Natural killer cell (primary cell): ENCODE results near the gene CCDC190. TPM values are rescaled to one million over a fixed set of nuclear protein-coding genes. Genes with fewer than 3 reads are reported as not detected.

Experiments used
- ATAC-seq, 3 donors: fragments of 150-1000 bp in 2 of 3; fragments of 200-7000 bp in 1 of 3; cut with Tn5 transposase; 1 replicate in 1 of 3; 2 replicates in 2 of 3; pipeline ENCODE4 v1.10.0; 2021; ENCODE audit warnings: mild to moderate bottlenecking in 2 of 3, moderate library complexity in 2 of 3
- DNase-seq, 2 donors: peaks; one replicate each; pipeline versions ENCODE4 v3.0.0 to v3.0.0-alpha.2; 2013 to 2021; ENCODE audit warnings: mixed read lengths in 1 of 2
- H3K27ac ChIP-seq: one replicate; pipeline ENCODE4 v1.5.1; 2013; ENCODE audit warnings: mild to moderate bottlenecking, low read length
- H3K27me3 ChIP-seq: one replicate; pipeline ENCODE4 v1.6.1; 2013; ENCODE audit warnings: low read length; ENCODE audit not compliant: control insufficient read depth, insufficient read depth
- H3K36me3 ChIP-seq: one replicate; pipeline ENCODE4 v1.6.1; 2013; ENCODE audit warnings: low read length; ENCODE audit not compliant: control insufficient read depth, insufficient read depth
- H3K4me1 ChIP-seq: one replicate; pipeline ENCODE4 v1.6.1; 2013; ENCODE audit warnings: low read length; ENCODE audit not compliant: control insufficient read depth, insufficient read depth
- H3K4me3 ChIP-seq: one replicate; pipeline ENCODE4 v1.5.1; 2013; ENCODE audit warnings: low read length
- H3K9me3 ChIP-seq: one replicate; pipeline ENCODE4 v1.6.1; 2013; ENCODE audit warnings: low read length; ENCODE audit not compliant: control insufficient read depth, insufficient read depth
- H3K27ac Mint-ChIP-seq, 2 donors: one replicate each; pipeline ENCODE4 v1.8.0; 2022; ENCODE audit warnings: mild to moderate bottlenecking in 2 of 2, mixed read lengths in 2 of 2, moderate library complexity in 1 of 2
- H3K27me3 Mint-ChIP-seq, 2 donors: one replicate each; pipeline ENCODE4 v1.8.0; 2022; ENCODE audit warnings: low read depth in 2 of 2, mixed read lengths in 2 of 2
- H3K36me3 Mint-ChIP-seq: one replicate; pipeline ENCODE4 v1.8.0; 2022; ENCODE audit warnings: mixed read lengths
- H3K4me1 Mint-ChIP-seq, 2 donors: one replicate each; pipeline ENCODE4 v1.8.0; 2022; ENCODE audit warnings: mixed read lengths in 2 of 2
- H3K4me3 Mint-ChIP-seq: one replicate; pipeline ENCODE4 v1.8.0; 2022; ENCODE audit warnings: mild to moderate bottlenecking, moderate library complexity, mixed read lengths
- H3K9me3 Mint-ChIP-seq, 2 donors: one replicate each; pipeline ENCODE4 v1.8.0; 2022; ENCODE audit warnings: mixed read lengths in 2 of 2
- CTCF ChIP-seq: fragments of 200-600 bp; IDR thresholded peaks from one replicate; pipeline ENCODE4 v1.8.0; 2022; ENCODE audit warnings: antibody characterized with exemption
- whole genome bisulfite sequencing: methylation state at CpG from one replicate; pipeline ENCODE4 v1.1.7; 2013; ENCODE audit warnings: missing lambda C conversion rate; ENCODE audit not compliant: insufficient coverage; 5-methylcytosine and 5-hydroxymethylcytosine counted together
- intact Hi-C: fragments of 100-400 bp; cut with micrococcal nuclease; formaldehyde crosslinking; loops from one replicate; pipeline ENCODE4 v1.14.2; 2022
- total RNA-seq, 4 donors: library from RNA; stranded (reverse); fragments of 120-200 nt in 1 of 4; gene quantifications; one replicate each; pipeline versions ENCODE4 v1.2.3 to v1.2.4, GENCODE V29; 2013 to 2022

The CCDC190 gene
- total RNA-seq, 3 donors from 2014 or later (not counting 1 experiment from before 2014, with no cell fraction given) = not detected

- Histone ChIP-seq H3K9me3 (no peaks in the 10 kb centered on the region), H3K4me1 (no peaks in the 10 kb centered on the region), H3K27ac (no peak overlapping the region), H3K27me3 (peaks cover 5% of the 10 kb centered on the region), H3K4me3 (no peak overlapping the region), H3K36me3 (no peaks in the 10 kb centered on the region)
- no peak overlapping the region for H3K27ac Mint-ChIP-seq
- H3K4me1 Mint-ChIP-seq = peaks cover 12 to 13% of the 10 kb centered on the region in 2 donors
- H3K9me3 Mint-ChIP-seq = peaks cover 0 to 2% of the 10 kb centered on the region in 2 donors
- ATAC-seq = no peak
- TF ChIP-seq CTCF = no peak
- no peaks in the 10 kb centered on the region for H3K36me3 Mint-ChIP-seq
- WGBS = 97% methylated on average over 2 of the region's 3 CpGs
- intact Hi-C loops = no loop called here
- no peak for DNase-seq
- H3K4me3 Mint-ChIP-seq = no peak overlapping the region
- H3K27me3 Mint-ChIP-seq = peaks cover 6 to 27% of the 10 kb centered on the region in 2 donors
Measured at GRCh38 chr1:162832470-162832869, 28.5 kb downstream of the CCDC190 start.

- Histone ChIP-seq H3K4me1 (no peaks in the 10 kb centered on the region), H3K9me3 (no peaks in the 10 kb centered on the region), H3K27ac (no peak overlapping the region), H3K36me3 (no peaks in the 10 kb centered on the region), H3K4me3 (no peak overlapping the region), H3K27me3 (peaks cover 5% of the 10 kb centered on the region)
- WGBS = 85% methylated on average over 1 of the region's 1 CpG
- H3K27me3 Mint-ChIP-seq = peaks cover 13 to 37% of the 10 kb centered on the region in 2 donors
- no peaks in the 10 kb centered on the region for H3K9me3 Mint-ChIP-seq
- no peak for ATAC-seq
- no peaks in the 10 kb centered on the region for H3K36me3 Mint-ChIP-seq
- no peak overlapping the region for H3K27ac Mint-ChIP-seq
- intact Hi-C loops = no loop called here
- TF ChIP-seq CTCF = no peak
- DNase-seq = no peak
- no peaks in the 10 kb centered on the region for H3K4me1 Mint-ChIP-seq
- H3K4me3 Mint-ChIP-seq = no peak overlapping the region
Measured at GRCh38 chr1:162829268-162829667, 31.7 kb downstream of the CCDC190 start.

GRCh38 chr1:162823771-162824525 lies 37.0 kb downstream of the CCDC190 start:
- no peaks in the 10 kb centered on the region for H3K9me3 ChIP-seq
- H3K27me3 Mint-ChIP-seq = peaks cover 13 to 26% of the 10 kb centered on the region in 2 donors
- H3K27ac ChIP-seq = no peak overlapping the region
- peak overlapping the region in 1 of 2 donors; percentile 58 for H3K27ac Mint-ChIP-seq
- peaks cover 19 to 20% of the 10 kb centered on the region in 2 donors for H3K4me1 Mint-ChIP-seq
- no peaks in the 10 kb centered on the region for H3K36me3 ChIP-seq
- peaks cover 8% of the 10 kb centered on the region for H3K27me3 ChIP-seq
- peak in 2 of 3 donors; percentile 6 to 11 for ATAC-seq
- no peak for TF ChIP-seq CTCF
- H3K4me1 ChIP-seq = peaks cover 10% of the 10 kb centered on the region
- H3K36me3 Mint-ChIP-seq = no peaks in the 10 kb centered on the region
- no peak for DNase-seq
- 55% methylated on average over 2 of the region's 2 CpGs for WGBS
- H3K4me3 ChIP-seq = no peak overlapping the region
- H3K9me3 Mint-ChIP-seq = no peaks in the 10 kb centered on the region
- intact Hi-C loops = no loop called here
- no peak overlapping the region for H3K4me3 Mint-ChIP-seq
